Ovary (tissue), 9 donors: ENCODE data around the gene NFIA. TPM values are rescaled to one million over a fixed set of nuclear protein-coding genes. Genes with fewer than 3 reads are reported as not detected.

Experiments
- DNase-seq, 5 donors: peaks; one replicate each; pipeline ENCODE4 v3.0.0-alpha.2; 2019 to 2020
- H3K27ac ChIP-seq, 2 donors: fragments of 200-600 bp; one replicate each; pipeline versions ENCODE4 v1.5.1 to v1.8.0; 2019 to 2022
- H3K27me3 ChIP-seq: fragments of 200-600 bp; one replicate; pipeline ENCODE4 v1.8.0; 2022
- H3K36me3 ChIP-seq: fragments of 200-600 bp; sonication (generic); one replicate; pipeline ENCODE4 v1.5.1; 2019
- H3K4me1 ChIP-seq: one replicate; pipeline ENCODE4 v1.8.1; 2013; ENCODE audit warnings: mild to moderate bottlenecking, moderate library complexity; ENCODE audit not compliant: insufficient read depth
- H3K4me3 ChIP-seq: fragments of 200-600 bp; sonication (generic); one replicate; pipeline ENCODE4 v1.5.1; 2017
- H3K9me3 ChIP-seq, 2 donors: fragments of 200-600 bp in 1 of 2; sonication (generic) in 1 of 2; one replicate each; pipeline versions ENCODE4 v1.5.1 to v1.8.1; 2013 to 2019; ENCODE audit warnings: mild to moderate bottlenecking in 1 of 2, moderate library complexity in 1 of 2
- CTCF ChIP-seq, 3 donors: fragments of 450-650 bp in 2 of 3; fragments of 200-600 bp in 1 of 3; IDR thresholded peaks; one replicate each; pipeline versions ENCODE4 v1.5.1 to v1.8.0; 2016 to 2022; ENCODE audit warnings: antibody characterized with exemption in 3 of 3, mild to moderate bottlenecking in 1 of 3
- EP300 ChIP-seq: sonication (generic); formaldehyde crosslinking; IDR thresholded peaks from one replicate; pipeline ENCODE4 v1.6.1; 2017; ENCODE audit warnings: antibody characterized with exemption
- POLR2A ChIP-seq: fragments of 450-650 bp; IDR thresholded peaks from one replicate; pipeline ENCODE4 v1.6.1; 2017; ENCODE audit warnings: antibody characterized with exemption, mild to moderate bottlenecking, moderate library complexity
- WGBS, 3 donors: extraction: QIAGEN DNeasy Blood & Tissue Kit in 1 of 3; methylation state at CpG; one replicate each; pipeline versions ENCODE4 v1.1.5 to v1.1.7; 2013 to 2017; 5-methylcytosine and 5-hydroxymethylcytosine counted together
- intact Hi-C, 4 donors: fragments of 100-400 bp; cut with DNase I; formaldehyde crosslinking; loops; one replicate each; pipeline versions ENCODE4 v1.11.0 to v1.15.1; 2022 to 2023
- polyA plus RNA-seq, 2 donors: library from polyadenylated mRNA; stranded (reverse); fragments of 200-250 nt in 1 of 2; fragments of 350-450 nt in 1 of 2; fragmentation: Illumina TruSeq in 1 of 2; extraction: RNeasy Lipid Tissue Mini Kit (QIAGEN cat#74804) in 1 of 2; gene quantifications; one replicate each; pipeline ENCODE4 v1.2.3, GENCODE V29; 2013 to 2014
- total RNA-seq, 7 donors: library from RNA; depleted of rRNA in 2 of 7; stranded (reverse); fragments of >200 nt in 2 of 7; fragmentation: NEBNext Ultra II Directional in 3 of 7; extraction: Animal tissue kit (Norgen Biotek cat#: 25700) in 3 of 7; gene quantifications; one replicate each; pipeline versions ENCODE4 v1.1.0 to v1.2.4, GENCODE V29; 2016 to 2023
- donor health status: DM: no; HTN: no; CAD: no; lungs with moderate emphysema.
- donor health status: DM: no; HTN: no; CAD: no.
- donor health status: Bipolar disorder and iron deficiency.
- donor health status: DM: yes; HTN: yes; CAD: no.
- donor health status: DM: no; HTN: no; CAD: no.
- donor health status: DM: yes; HTN: yes; CAD: no.

Gene NFIA
- total and polyA plus RNA-seq, 9 donors: 11.8 to 115 (median 80.9) TPM

- intact Hi-C loops: no loop called here
- H3K27ac ChIP-seq: no peak overlapping the region
- no peak overlapping the region for H3K4me3 ChIP-seq
- H3K36me3 ChIP-seq: no peaks in the 10 kb centered on the region
- no peak for TF ChIP-seq POLR2A
- TF ChIP-seq CTCF (IDR thresholded peaks at IDR 0.05): no peak
- no peak for TF ChIP-seq EP300
- no peaks in the 10 kb centered on the region for H3K4me1 ChIP-seq
- 75 to 89% (median 83%) methylated on average over 3 of the region's 3 CpGs for WGBS, 3 donors
- no peaks in the 10 kb centered on the region for H3K9me3 ChIP-seq
- no peaks in the 10 kb centered on the region for H3K27me3 ChIP-seq
- no peak for DNase-seq
Measured at GRCh38 chr1:61091455-61091854, 9.1 kb downstream of the NFIA start.

GRCh38 chr1:61092642-61093041 lies 10.3 kb downstream of the NFIA start:
- H3K4me3 ChIP-seq: no peak overlapping the region
- 96 to 98% (median 96%) methylated on average over 5 of the region's 5 CpGs for WGBS, 3 donors
- intact Hi-C loops: no loop called here
- no peak for DNase-seq
- no peaks in the 10 kb centered on the region for H3K9me3 ChIP-seq
- H3K36me3 ChIP-seq: no peaks in the 10 kb centered on the region
- no peaks in the 10 kb centered on the region for H3K27me3 ChIP-seq
- TF ChIP-seq POLR2A (no peak), CTCF (IDR thresholded peaks at IDR 0.05) (no peak), EP300 (no peak)
- no peaks in the 10 kb centered on the region for H3K4me1 ChIP-seq
- no peak overlapping the region for H3K27ac ChIP-seq

- no peak for TF ChIP-seq POLR2A
- no peak for TF ChIP-seq CTCF (IDR thresholded peaks at IDR 0.05)
- no peak for TF ChIP-seq EP300
- Histone ChIP-seq H3K36me3 (no peaks in the 10 kb centered on the region), H3K27ac (no peak overlapping the region), H3K4me1 (no peaks in the 10 kb centered on the region), H3K27me3 (no peaks in the 10 kb centered on the region), H3K4me3 (no peak overlapping the region), H3K9me3 (no peaks in the 10 kb centered on the region)
- DNase-seq: no peak
- WGBS, 3 donors: 53 to 88% (median 59%) methylated on average over 2 of the region's 2 CpGs
- intact Hi-C loops: no loop called here
Measured at GRCh38 chr1:61093525-61094137, 11.3 kb downstream of the NFIA start.

GRCh38 chr1:61094677-61095469 lies 12.5 kb downstream of the NFIA start:
- no peaks in the 10 kb centered on the region for H3K4me1 ChIP-seq
- no peak overlapping the region for H3K4me3 ChIP-seq
- no peaks in the 10 kb centered on the region for H3K27me3 ChIP-seq
- DNase-seq: no peak
- intact Hi-C loops: no loop called here
- no peaks in the 10 kb centered on the region for H3K9me3 ChIP-seq
- H3K27ac ChIP-seq: no peak overlapping the region
- H3K36me3 ChIP-seq: no peaks in the 10 kb centered on the region
- no peak for TF ChIP-seq POLR2A
- TF ChIP-seq CTCF (IDR thresholded peaks at IDR 0.05): no peak
- no peak for TF ChIP-seq EP300
- 34 to 43% (median 39%) methylated on average over 4 of the region's 4 CpGs for WGBS, 3 donors
